GM21360 (cell line): ENCODE data around the gene TEDC1.

ENCODE experiments used
- ATAC-seq: cut with Tn5 transposase; IDR thresholded peaks from one replicate; pipeline ENCODE4 v1.9.1; 2021; ENCODE audit warnings: mild to moderate bottlenecking, moderate library complexity; ENCODE audit not compliant: unreplicated experiment

TEDC1 gene

GRCh38 chr14:105456736-105457617 is 34.1 kb upstream of the TEDC1 start:
- no peak for ATAC-seq

- no peak for ATAC-seq
These were observed 33.0 kb upstream of the TEDC1 start for GRCh38 chr14:105458010-105458409.

- ATAC-seq = no peak
These were observed 32.5 kb upstream of the TEDC1 start for GRCh38 chr14:105458571-105458970.

GRCh38 chr14:105460116-105460515 is 30.9 kb upstream of the TEDC1 start:
- no peak for ATAC-seq

GRCh38 chr14:105460616-105461015 is 30.4 kb upstream of the TEDC1 start:
- ATAC-seq = no peak

GRCh38 chr14:105461903-105462302 is 29.1 kb upstream of the TEDC1 start:
- ATAC-seq = no peak

- no peak for ATAC-seq
These were observed 26.5 kb upstream of the TEDC1 start for GRCh38 chr14:105464501-105464900.

GRCh38 chr14:105465209-105466031 is 25.6 kb upstream of the TEDC1 start:
- ATAC-seq = no peak

- no peak for ATAC-seq
These were observed 24.4 kb upstream of the TEDC1 start for GRCh38 chr14:105466531-105467248.

- no peak for ATAC-seq
These were observed 23.7 kb upstream of the TEDC1 start for GRCh38 chr14:105467249-105467941.

- no peak for ATAC-seq
These were observed 23.0 kb upstream of the TEDC1 start for GRCh38 chr14:105467942-105468471.

GRCh38 chr14:105468621-105469241 is 22.3 kb upstream of the TEDC1 start:
- ATAC-seq = no peak

GRCh38 chr14:105469456-105470349 is 21.3 kb upstream of the TEDC1 start:
- no peak for ATAC-seq

- ATAC-seq = no peak
These were observed 20.4 kb upstream of the TEDC1 start for GRCh38 chr14:105470350-105471296.

- ATAC-seq = no peak
These were observed 19.7 kb upstream of the TEDC1 start for GRCh38 chr14:105471297-105471821.

GRCh38 chr14:105471823-105472485 is 19.1 kb upstream of the TEDC1 start:
- no peak for ATAC-seq

- ATAC-seq = no peak
These were observed 18.5 kb upstream of the TEDC1 start for GRCh38 chr14:105472486-105472991.
